Hepatocyte (in vitro differentiated cells): Measurements from ENCODE around the gene UBE2N. TPM values are rescaled to one million over a fixed set of nuclear protein-coding genes. Genes with fewer than 3 reads are reported as not detected.
"Not testable (repeated sequence)": the region's sequence is repeated elsewhere in the genome, so short reads cannot be mapped to it uniquely, and the experiment has no call there.

Experiments used
- DNase-seq: peaks from one replicate; pipeline ENCODE4 v3.0.0-alpha.2; 2016; ENCODE audit warnings: low spot score
- H2AFZ ChIP-seq: fragments of 200-600 bp; sonication (generic); 2 replicates; pipeline ENCODE4 v1.6.0; 2016; ENCODE audit warnings: antibody characterized with exemption, mild to moderate bottlenecking
- H3K27ac ChIP-seq: fragments of 200-600 bp; sonication (generic); 2 replicates; pipeline ENCODE4 v1.5.1; 2016; ENCODE audit warnings: mild to moderate bottlenecking
- H3K27me3 ChIP-seq: fragments of 200-600 bp; sonication (generic); 2 replicates; pipeline ENCODE4 v1.6.1; 2016
- H3K36me3 ChIP-seq: fragments of 200-600 bp; sonication (generic); replicated peaks from 2 replicates; pipeline ENCODE4 v1.5.1; 2016; ENCODE audit warnings: low read depth; ENCODE audit not compliant: insufficient read depth
- H3K4me1 ChIP-seq: fragments of 200-600 bp; sonication (generic); 2 replicates; pipeline ENCODE4 v1.5.1; 2016; ENCODE audit warnings: mild to moderate bottlenecking, moderate library complexity; ENCODE audit not compliant: insufficient read depth
- H3K4me2 ChIP-seq: fragments of 200-600 bp; sonication (generic); 2 replicates; pipeline ENCODE4 v1.6.0; 2016
- H3K4me3 ChIP-seq: fragments of 200-600 bp; sonication (generic); 2 replicates; pipeline ENCODE4 v1.5.1; 2016; ENCODE audit warnings: mild to moderate bottlenecking
- H3K79me2 ChIP-seq: fragments of 200-600 bp; sonication (generic); 2 replicates; pipeline ENCODE4 v1.6.0; 2017; ENCODE audit warnings: mild to moderate bottlenecking
- H3K9me2 ChIP-seq: fragments of 200-600 bp; sonication (generic); replicated peaks from 2 replicates; pipeline ENCODE4 v1.6.0; 2017; ENCODE audit warnings: mild to moderate bottlenecking; ENCODE audit not compliant: insufficient read depth
- H3K9me3 ChIP-seq: fragments of 200-600 bp; sonication (generic); 2 replicates; pipeline ENCODE4 v1.5.1; 2016; ENCODE audit warnings: low read depth, mild to moderate bottlenecking
- H4K20me1 ChIP-seq: fragments of 200-600 bp; sonication (generic); 2 replicates; pipeline ENCODE4 v1.6.0; 2016; ENCODE audit warnings: mild to moderate bottlenecking; ENCODE audit not compliant: insufficient read depth, poor library complexity, severe bottlenecking
- CTCF ChIP-seq: fragments of 200-600 bp; sonication (generic); IDR thresholded peaks from 2 replicates; pipeline ENCODE4 v1.5.1; 2016; ENCODE audit warnings: antibody characterized with exemption, mild to moderate bottlenecking; ENCODE audit not compliant: poor library complexity
- EZH2 ChIP-seq: fragments of 200-600 bp; sonication (generic); IDR thresholded peaks from 2 replicates; pipeline ENCODE4 v1.6.1; 2016; ENCODE audit warnings: antibody characterized with exemption, mild to moderate bottlenecking, borderline replicate concordance
- EZH2phosphoT487 ChIP-seq: fragments of 200-600 bp; sonication (generic); IDR thresholded peaks from one replicate; pipeline ENCODE4 v1.6.1; 2018; ENCODE audit warnings: antibody characterized with exemption, mild to moderate bottlenecking, low read depth, moderate library complexity; ENCODE audit not compliant: unreplicated experiment, severe bottlenecking
- WGBS: methylation state at CpG from one replicate; pipeline ENCODE4 v1.1.6; 2016; ENCODE audit warnings: low lambda C conversion rate; ENCODE audit errors: missing lambda C conversion rate; 5-methylcytosine and 5-hydroxymethylcytosine counted together
- polyA plus RNA-seq: library from polyadenylated mRNA; unstranded; fragments of >200 nt; fragmentation: Nextera tagmentation; extraction: Ambion mirVana; gene quantifications from 2 replicates; pipeline ENCODE4 v1.2.1, GENCODE V29; 2016
- total RNA-seq: library from RNA; depleted of rRNA; stranded (reverse); fragments of >200 nt; gene quantifications from 2 replicates; pipeline ENCODE4 v1.2.3, GENCODE V29; 2014

Gene UBE2N
- total and polyA plus RNA-seq, 2 experiments from 2014 or later = 59.1 to 121 TPM

- Histone ChIP-seq H4K20me1 (peaks cover 30% of the 10 kb centered on the region), H3K27me3 (no peaks in the 10 kb centered on the region), H3K27ac (no peak overlapping the region), H3K4me1 (no peaks in the 10 kb centered on the region), H2AFZ (no peak overlapping the region), H3K9me3 (no peaks in the 10 kb centered on the region), H3K4me2 (no peak overlapping the region), H3K36me3 (no peaks in the 10 kb centered on the region), H3K9me2 (no peaks in the 10 kb centered on the region), H3K4me3 (no peak overlapping the region), H3K79me2 (peaks cover 96% of the 10 kb centered on the region)
- no peak for DNase-seq
- TF ChIP-seq EZH2phosphoT487 (no peak), EZH2 (no peak), CTCF (no peak)
- WGBS = 93% methylated on average over 3 of the region's 3 CpGs
Measured at GRCh38 chr12:93415723-93416464, 25.9 kb downstream of the UBE2N start.

GRCh38 chr12:93413064-93413463 lies 28.7 kb downstream of the UBE2N start:
- Histone ChIP-seq H3K27ac (no peak overlapping the region), H3K79me2 (peaks cover 81% of the 10 kb centered on the region)
- DNase-seq = no peak

GRCh38 chr12:93412396-93412795 lies 29.4 kb downstream of the UBE2N start:
- not testable (repeated sequence) for H3K9me3 ChIP-seq, H3K9me2 ChIP-seq, H2AFZ ChIP-seq, H3K4me2 ChIP-seq, H3K4me3 ChIP-seq, DNase-seq, H3K4me1 ChIP-seq, H3K27ac ChIP-seq, H3K27me3 ChIP-seq, H3K36me3 ChIP-seq
- WGBS = 93% methylated on average over 8 of the region's 8 CpGs
- peaks cover 18% of the 10 kb centered on the region for H4K20me1 ChIP-seq
- peaks cover 75% of the 10 kb centered on the region for H3K79me2 ChIP-seq

More at GRCh38 chr12:93413064-93413463, 28.7 kb downstream of the UBE2N start:
- no peaks in the 10 kb centered on the region for H3K27me3 ChIP-seq
- no peaks in the 10 kb centered on the region for H3K9me2 ChIP-seq
- no peak overlapping the region for H2AFZ ChIP-seq
- H4K20me1 ChIP-seq = peaks cover 21% of the 10 kb centered on the region
- WGBS = 63% methylated on average over 3 of the region's 3 CpGs
- no peak overlapping the region for H3K4me2 ChIP-seq
- no peak overlapping the region for H3K4me3 ChIP-seq
- no peaks in the 10 kb centered on the region for H3K4me1 ChIP-seq
- H3K36me3 ChIP-seq = peaks cover 6% of the 10 kb centered on the region
- TF ChIP-seq EZH2phosphoT487 (no peak), EZH2 (no peak), CTCF (no peak)
- no peaks in the 10 kb centered on the region for H3K9me3 ChIP-seq

GRCh38 chr12:93411060-93411459 lies 30.7 kb downstream of the UBE2N start:
- not testable (repeated sequence) for H3K4me1 ChIP-seq, H3K9me2 ChIP-seq, H3K27me3 ChIP-seq, H3K36me3 ChIP-seq, H3K4me2 ChIP-seq, DNase-seq, H3K4me3 ChIP-seq, H2AFZ ChIP-seq, H3K9me3 ChIP-seq, H3K27ac ChIP-seq
- Histone ChIP-seq H3K79me2 (peaks cover 61% of the 10 kb centered on the region), H4K20me1 (peaks cover 10% of the 10 kb centered on the region)
- WGBS = 76% methylated on average over 6 of the region's 6 CpGs

- peaks cover 46% of the 10 kb centered on the region for H3K79me2 ChIP-seq
Measured at GRCh38 chr12:93409343-93410187, 32.2 kb downstream of the UBE2N start.

More at GRCh38 chr12:93409343-93410187, 32.2 kb downstream of the UBE2N start:
- DNase-seq, H4K20me1 ChIP-seq, H3K36me3 ChIP-seq, H3K4me1 ChIP-seq, H3K4me2 ChIP-seq, H2AFZ ChIP-seq, H3K27me3 ChIP-seq, H3K27ac ChIP-seq, H3K9me2 ChIP-seq, H3K4me3 ChIP-seq, H3K9me3 ChIP-seq: not testable (repeated sequence)
- WGBS = 80% methylated on average over 4 of the region's 4 CpGs
